Activated T-helper 17 cell treated with anti-CD3 and anti-CD28 coated beads, Interleukin-2, amount 50 U/mL, for 72 hours (primary cell): ENCODE results near the gene ADAMTS14. TPM values are rescaled to one million over a fixed set of nuclear protein-coding genes. Genes with fewer than 3 reads are reported as not detected.
"Not testable (repeated sequence)": the region's sequence is repeated elsewhere in the genome, so short reads cannot be mapped to it uniquely, and the experiment has no call there.

ENCODE experiments used
- ATAC-seq: fragments of 150-1000 bp; cut with Tn5 transposase; replicated peaks from 2 replicates; pipeline ENCODE4 v1.10.0; 2021; ENCODE audit warnings: mild to moderate bottlenecking, moderate library complexity
- H3K27ac Mint-ChIP-seq: one replicate; pipeline ENCODE4 v1.8.0; 2022; ENCODE audit warnings: mixed read lengths
- H3K27me3 Mint-ChIP-seq: one replicate; pipeline ENCODE4 v1.8.0; 2022; ENCODE audit warnings: mixed read lengths
- H3K36me3 Mint-ChIP-seq: one replicate; pipeline ENCODE4 v1.8.0; 2022; ENCODE audit warnings: low read depth, mild to moderate bottlenecking, mixed read lengths
- H3K4me1 Mint-ChIP-seq: one replicate; pipeline ENCODE4 v1.8.0; 2022; ENCODE audit warnings: mixed read lengths
- H3K4me3 Mint-ChIP-seq: one replicate; pipeline ENCODE4 v1.8.0; 2022; ENCODE audit warnings: mild to moderate bottlenecking, mixed read lengths
- H3K9me3 Mint-ChIP-seq: one replicate; pipeline ENCODE4 v1.8.0; 2022; ENCODE audit warnings: mixed read lengths
- total RNA-seq, 2 donors: library from RNA; stranded (reverse); gene quantifications; one replicate each; pipeline ENCODE4 v1.2.3, GENCODE V29; 2022

The ADAMTS14 gene
- total RNA-seq, 2 donors from 2014 or later, result 0.06 to 0.19 TPM

- Mint-ChIP-seq H3K27ac (no peak overlapping the region), H3K36me3 (no peaks in the 10 kb centered on the region), H3K4me3 (no peak overlapping the region), H3K27me3 (no peaks in the 10 kb centered on the region), H3K4me1 (peaks cover 7% of the 10 kb centered on the region), H3K9me3 (no peaks in the 10 kb centered on the region)
- no peak for ATAC-seq
Measured at GRCh38 chr10:70761031-70761601, 88.8 kb downstream of the ADAMTS14 start.

GRCh38 chr10:70761727-70762350 lies 89.5 kb downstream of the ADAMTS14 start:
- Mint-ChIP-seq H3K4me3 (no peak overlapping the region), H3K9me3 (no peaks in the 10 kb centered on the region), H3K27ac (no peak overlapping the region), H3K27me3 (peaks cover 4% of the 10 kb centered on the region), H3K36me3 (no peaks in the 10 kb centered on the region), H3K4me1 (peaks cover 7% of the 10 kb centered on the region)
- ATAC-seq, result no peak

- H3K27ac Mint-ChIP-seq, result no peak overlapping the region
Measured at GRCh38 chr10:70762441-70763175, 90.3 kb downstream of the ADAMTS14 start.

DNA sequence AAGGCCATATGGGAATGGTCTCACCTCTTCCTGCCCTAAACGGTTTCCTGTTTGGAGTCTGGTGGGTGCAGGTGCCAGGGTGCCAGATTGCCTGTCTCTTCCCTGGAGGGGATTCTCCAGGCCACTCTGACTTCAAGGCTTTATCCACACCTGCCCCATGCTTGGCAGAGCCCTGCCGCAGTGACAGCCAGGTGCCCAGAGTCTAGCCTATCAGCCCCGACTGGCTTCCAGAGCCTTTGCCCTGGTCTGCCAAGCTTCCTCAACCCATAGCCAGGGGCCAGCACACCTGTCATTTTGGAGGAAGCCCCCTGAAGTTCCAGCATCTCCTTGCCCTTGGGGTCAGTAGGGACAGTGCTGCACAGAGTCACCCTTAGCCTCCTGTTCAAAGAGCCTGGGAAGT lies 91.3 kb downstream of the ADAMTS14 start:
- Mint-ChIP-seq H3K27me3 (peaks cover 7% of the 10 kb centered on the region), H3K9me3 (no peaks in the 10 kb centered on the region), H3K36me3 (no peaks in the 10 kb centered on the region), H3K4me1 (peaks cover 5% of the 10 kb centered on the region), H3K27ac (no peak overlapping the region), H3K4me3 (no peak overlapping the region)
- ATAC-seq, result no peak

More at GRCh38 chr10:70762441-70763175, 90.3 kb downstream of the ADAMTS14 start:
- H3K36me3 Mint-ChIP-seq, result no peaks in the 10 kb centered on the region
- no peak overlapping the region for H3K4me3 Mint-ChIP-seq
- peaks cover 4% of the 10 kb centered on the region for H3K27me3 Mint-ChIP-seq
- H3K9me3 Mint-ChIP-seq, result no peaks in the 10 kb centered on the region
- no peak for ATAC-seq
- H3K4me1 Mint-ChIP-seq, result peaks cover 7% of the 10 kb centered on the region

DNA sequence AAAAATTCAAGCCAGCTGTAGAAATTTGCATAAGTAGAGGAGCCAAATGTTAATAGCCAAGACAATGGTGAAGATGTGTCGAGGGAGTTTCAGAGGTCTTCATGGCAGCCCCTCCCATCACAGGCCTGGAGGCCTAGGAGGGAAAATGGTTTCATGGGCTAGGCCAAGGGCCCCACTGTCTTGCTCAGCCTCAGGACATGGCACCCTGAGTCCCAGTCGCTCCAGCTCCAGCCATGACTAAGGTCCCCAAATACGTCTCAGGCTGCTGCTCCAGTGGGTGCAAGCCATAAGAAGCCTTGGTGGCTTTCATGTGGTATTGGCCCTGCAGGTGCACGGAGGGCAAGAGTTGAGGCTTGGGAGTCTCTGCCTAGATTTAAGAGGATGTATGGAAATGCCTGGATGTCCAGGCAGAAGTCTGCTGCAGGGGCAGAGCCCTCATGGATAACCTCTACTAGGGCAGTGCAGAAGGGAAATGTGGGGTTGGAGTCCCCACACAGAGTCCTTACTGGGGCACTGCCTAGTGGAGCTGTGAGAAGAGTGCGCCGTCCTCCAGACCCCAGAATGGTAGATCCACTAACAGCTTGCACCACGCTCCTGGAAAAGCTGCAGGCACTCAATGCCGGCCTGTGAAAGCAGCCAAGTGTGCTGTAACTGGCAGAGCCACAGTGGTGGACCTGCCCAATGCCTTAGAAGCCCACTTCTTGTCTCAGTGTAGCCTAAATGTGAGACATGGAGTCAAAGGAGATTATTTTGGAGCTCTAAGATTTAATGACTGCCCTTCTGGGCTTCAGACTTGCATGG lies 93.7 kb downstream of the ADAMTS14 start:
- Mint-ChIP-seq H3K36me3 (no peaks in the 10 kb centered on the region), H3K27me3 (peaks cover 7% of the 10 kb centered on the region), H3K27ac (no peak overlapping the region), H3K4me1 (no peaks in the 10 kb centered on the region), H3K4me3 (no peak overlapping the region), H3K9me3 (no peaks in the 10 kb centered on the region)
- no peak for ATAC-seq

- H3K4me1 Mint-ChIP-seq, ATAC-seq, H3K27me3 Mint-ChIP-seq: not testable (repeated sequence)
Measured at GRCh38 chr10:70768026-70768685, 95.8 kb downstream of the ADAMTS14 start.

DNA sequence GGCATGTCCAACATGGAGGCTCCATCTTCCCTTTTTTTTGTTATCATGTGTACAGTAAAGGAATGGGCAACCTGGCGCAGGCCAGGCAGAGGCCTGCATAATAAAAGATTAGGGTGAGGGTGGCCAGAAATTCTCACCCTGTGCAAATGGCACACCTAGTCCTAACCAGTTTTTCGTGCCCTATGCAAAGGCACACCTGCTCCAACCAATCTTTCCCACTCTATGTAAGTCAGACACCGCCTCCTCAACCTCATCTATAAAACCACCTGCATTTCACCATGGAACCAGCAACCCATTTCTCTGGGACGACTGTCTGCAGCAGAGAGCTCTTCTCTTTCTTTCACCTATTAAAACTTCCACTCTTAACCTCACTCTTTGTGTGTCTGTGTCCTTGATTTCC lies 96.8 kb downstream of the ADAMTS14 start:
- no peaks in the 10 kb centered on the region for H3K9me3 Mint-ChIP-seq
- no peak overlapping the region for H3K27ac Mint-ChIP-seq
- H3K27me3 Mint-ChIP-seq, result peaks cover 7% of the 10 kb centered on the region
- no peak for ATAC-seq
- H3K4me3 Mint-ChIP-seq, result no peak overlapping the region
- H3K4me1 Mint-ChIP-seq, result no peaks in the 10 kb centered on the region
- no peaks in the 10 kb centered on the region for H3K36me3 Mint-ChIP-seq

More at GRCh38 chr10:70768026-70768685, 95.8 kb downstream of the ADAMTS14 start:
- not testable (repeated sequence) for H3K36me3 Mint-ChIP-seq, H3K4me3 Mint-ChIP-seq, H3K9me3 Mint-ChIP-seq, H3K27ac Mint-ChIP-seq

DNA sequence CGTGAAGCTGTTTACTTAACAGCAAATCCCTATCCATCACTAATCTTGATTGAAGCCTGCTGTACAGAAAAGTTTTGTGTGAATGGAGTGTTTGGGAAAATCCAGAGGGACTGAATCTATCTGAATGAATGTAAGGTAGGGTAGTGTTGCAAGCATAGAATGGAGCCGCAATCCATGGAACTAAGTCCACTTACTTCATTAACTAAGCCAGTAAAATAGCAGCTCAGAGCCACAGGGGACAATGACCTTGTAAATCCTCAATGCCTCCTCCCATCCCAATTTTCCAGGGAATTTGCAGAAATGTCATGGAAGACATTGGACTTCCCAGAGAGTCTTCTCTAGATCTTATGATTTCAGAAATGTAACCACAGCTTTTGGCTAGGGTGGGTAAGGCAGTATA lies 97.7 kb downstream of the ADAMTS14 start:
- H3K36me3 Mint-ChIP-seq, result no peaks in the 10 kb centered on the region
- no peak overlapping the region for H3K27ac Mint-ChIP-seq

DNA sequence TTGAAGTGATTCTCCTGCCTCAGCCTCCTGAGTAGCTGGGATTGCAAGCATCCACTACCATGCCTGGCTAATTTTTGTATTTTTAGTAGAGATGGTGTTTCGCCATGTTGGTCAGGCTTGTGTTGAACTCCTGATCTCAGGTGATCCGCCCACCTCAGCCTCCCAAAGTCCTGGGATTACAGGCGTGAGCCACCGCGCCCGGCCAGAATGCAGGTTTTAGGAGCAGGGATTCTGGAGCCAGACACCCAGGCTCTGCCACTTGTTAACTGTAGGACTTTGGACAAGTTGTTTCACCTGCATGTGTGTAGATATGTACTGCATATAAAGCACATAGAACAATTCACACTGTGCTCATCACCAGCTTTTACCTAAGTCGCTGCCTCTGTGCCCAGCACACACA lies 98.2 kb downstream of the ADAMTS14 start:
- H3K36me3 Mint-ChIP-seq, H3K27me3 Mint-ChIP-seq, H3K4me3 Mint-ChIP-seq, ATAC-seq, H3K4me1 Mint-ChIP-seq, H3K9me3 Mint-ChIP-seq, H3K27ac Mint-ChIP-seq: not testable (repeated sequence)

More for the DNA sequence above, 97.7 kb downstream of the ADAMTS14 start:
- no peak for ATAC-seq
- peaks cover 7% of the 10 kb centered on the region for H3K27me3 Mint-ChIP-seq
- no peak overlapping the region for H3K4me3 Mint-ChIP-seq
- no peaks in the 10 kb centered on the region for H3K9me3 Mint-ChIP-seq
- no peaks in the 10 kb centered on the region for H3K4me1 Mint-ChIP-seq

DNA sequence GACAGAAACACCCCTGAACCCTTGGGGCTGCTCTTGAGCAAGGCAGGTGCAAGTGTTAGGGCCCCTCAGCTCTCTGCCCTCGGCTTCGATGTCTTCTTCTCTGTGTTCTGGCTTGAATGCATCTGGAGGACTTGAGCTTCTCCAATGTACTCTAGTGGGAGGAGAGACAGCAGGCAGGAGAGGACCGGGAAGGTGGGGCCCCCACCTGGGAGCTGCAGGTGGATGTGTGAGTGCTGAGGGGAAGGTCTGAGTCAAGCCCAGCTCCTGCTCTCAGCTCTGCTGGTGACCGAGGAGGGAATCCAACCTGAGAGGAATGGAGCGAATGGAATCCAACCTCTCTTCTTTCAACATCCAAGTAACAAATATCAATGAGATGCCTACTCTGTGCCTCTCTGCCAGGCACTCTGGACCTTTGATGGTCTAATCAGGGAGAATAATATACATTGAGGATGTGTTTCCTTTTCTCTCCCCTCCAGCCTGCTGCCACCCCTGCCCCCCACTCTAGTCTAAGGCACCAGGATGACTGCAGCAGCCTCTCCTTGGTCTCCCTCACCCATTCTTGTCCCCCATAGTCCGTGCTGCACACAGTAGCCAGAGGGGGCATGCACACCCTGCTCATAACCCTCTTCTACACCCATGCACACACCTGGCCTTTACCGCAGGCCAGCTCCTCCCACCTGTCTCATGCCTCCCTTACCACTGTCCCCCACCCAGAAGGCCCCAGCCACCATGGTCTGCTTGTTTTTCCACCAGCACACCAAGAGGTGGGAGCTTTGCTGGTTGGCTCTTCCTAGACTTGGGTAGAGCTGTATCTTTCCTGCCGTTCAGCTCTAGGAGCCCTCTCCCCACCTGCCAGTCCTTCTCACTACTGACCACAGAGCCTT lies 99.2 kb downstream of the ADAMTS14 start:
- no peak for ATAC-seq
- Mint-ChIP-seq H3K4me1 (no peaks in the 10 kb centered on the region), H3K9me3 (no peaks in the 10 kb centered on the region), H3K27me3 (peaks cover 6% of the 10 kb centered on the region), H3K36me3 (no peaks in the 10 kb centered on the region), H3K27ac (no peak overlapping the region), H3K4me3 (no peak overlapping the region)

DNA sequence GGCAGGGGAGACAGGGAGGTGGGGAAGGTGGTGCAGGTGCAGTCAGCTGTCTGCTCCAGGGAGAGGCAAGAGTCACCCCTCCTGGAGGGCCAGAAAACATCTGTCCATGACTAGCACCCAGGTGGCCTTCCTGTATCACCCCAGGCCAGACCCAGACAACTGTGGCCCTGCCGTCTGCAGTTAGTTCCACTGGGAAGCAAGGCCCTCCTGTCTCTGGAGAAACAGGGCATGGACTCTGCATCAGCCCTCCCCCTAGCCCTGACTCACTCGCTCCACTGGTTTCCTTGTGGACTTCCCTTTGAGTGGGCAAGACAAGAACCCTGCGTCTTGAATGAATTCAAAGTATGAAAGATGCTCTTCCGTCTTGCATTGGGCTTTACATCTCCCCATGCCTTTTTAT lies 100.3 kb downstream of the ADAMTS14 start:
- no peak overlapping the region for H3K27ac Mint-ChIP-seq
- H3K4me3 Mint-ChIP-seq, result no peak overlapping the region
- H3K9me3 Mint-ChIP-seq, result no peaks in the 10 kb centered on the region
- peaks cover 3% of the 10 kb centered on the region for H3K27me3 Mint-ChIP-seq
- ATAC-seq, result no peak
- H3K4me1 Mint-ChIP-seq, result no peaks in the 10 kb centered on the region
- no peaks in the 10 kb centered on the region for H3K36me3 Mint-ChIP-seq

GRCh38 chr10:70773461-70773860 lies 101.2 kb downstream of the ADAMTS14 start:
- H3K4me1 Mint-ChIP-seq, result no peaks in the 10 kb centered on the region
- no peak overlapping the region for H3K4me3 Mint-ChIP-seq
- no peak overlapping the region for H3K27ac Mint-ChIP-seq
- H3K36me3 Mint-ChIP-seq, result no peaks in the 10 kb centered on the region
- H3K9me3 Mint-ChIP-seq, result no peaks in the 10 kb centered on the region
- no peak for ATAC-seq
- H3K27me3 Mint-ChIP-seq, result peaks cover under 1% of the 10 kb centered on the region

DNA sequence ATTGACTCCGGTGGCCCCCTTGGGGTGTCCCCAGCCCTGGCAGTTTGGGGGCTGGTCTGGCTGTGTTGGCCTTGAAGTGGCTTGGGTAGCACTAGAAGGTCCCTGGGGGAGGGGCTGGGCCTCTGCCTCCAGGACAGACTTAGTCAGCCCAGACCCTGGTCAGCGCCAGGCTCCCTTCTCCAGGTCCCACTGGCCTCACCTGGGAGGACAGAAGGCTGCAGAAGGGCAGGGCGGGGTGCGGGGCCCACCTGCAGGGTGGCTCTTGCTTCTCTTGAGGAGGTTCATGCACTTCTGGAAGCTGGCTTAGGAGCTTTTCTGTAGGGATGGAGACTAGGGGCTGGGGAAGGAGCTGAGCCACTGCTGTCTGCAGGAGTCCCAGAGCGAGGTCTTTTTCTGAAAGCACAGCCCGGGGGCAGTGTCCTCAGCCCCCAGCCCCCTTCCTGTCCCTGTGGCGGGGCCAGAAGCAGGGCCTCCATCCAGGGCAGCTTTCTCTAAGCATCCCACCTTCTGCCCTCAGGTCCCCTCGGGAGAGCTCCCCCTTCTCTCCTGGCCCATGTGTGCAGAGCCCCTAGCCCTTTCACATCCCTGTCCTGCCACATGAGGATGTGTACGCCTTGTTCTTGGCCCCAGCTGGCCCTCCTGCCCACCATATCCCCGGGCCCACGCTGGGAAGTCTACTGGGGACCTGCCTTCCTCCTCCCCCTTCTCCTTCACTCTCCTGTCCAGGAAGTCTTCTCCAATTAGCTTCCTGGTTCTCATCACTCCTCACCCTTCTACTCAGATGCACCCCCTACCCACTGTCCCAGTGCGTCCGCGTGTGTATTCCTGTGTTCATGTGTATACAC lies 101.9 kb downstream of the ADAMTS14 start:
- H3K27ac Mint-ChIP-seq, result peak overlapping the region; percentile 10

More for the DNA sequence above, 101.9 kb downstream of the ADAMTS14 start:
- H3K36me3 Mint-ChIP-seq, result no peaks in the 10 kb centered on the region
- no peaks in the 10 kb centered on the region for H3K27me3 Mint-ChIP-seq
- no peak for ATAC-seq
- no peaks in the 10 kb centered on the region for H3K9me3 Mint-ChIP-seq
- H3K4me3 Mint-ChIP-seq, result no peak overlapping the region
- no peaks in the 10 kb centered on the region for H3K4me1 Mint-ChIP-seq
